Measurements from ENCODE around the gene ANKRD45.
"Not testable (repeated sequence)": the region's sequence is repeated elsewhere in the genome, so short reads cannot be mapped to it uniquely, and the experiment has no call there.

Gene ANKRD45

DNA sequence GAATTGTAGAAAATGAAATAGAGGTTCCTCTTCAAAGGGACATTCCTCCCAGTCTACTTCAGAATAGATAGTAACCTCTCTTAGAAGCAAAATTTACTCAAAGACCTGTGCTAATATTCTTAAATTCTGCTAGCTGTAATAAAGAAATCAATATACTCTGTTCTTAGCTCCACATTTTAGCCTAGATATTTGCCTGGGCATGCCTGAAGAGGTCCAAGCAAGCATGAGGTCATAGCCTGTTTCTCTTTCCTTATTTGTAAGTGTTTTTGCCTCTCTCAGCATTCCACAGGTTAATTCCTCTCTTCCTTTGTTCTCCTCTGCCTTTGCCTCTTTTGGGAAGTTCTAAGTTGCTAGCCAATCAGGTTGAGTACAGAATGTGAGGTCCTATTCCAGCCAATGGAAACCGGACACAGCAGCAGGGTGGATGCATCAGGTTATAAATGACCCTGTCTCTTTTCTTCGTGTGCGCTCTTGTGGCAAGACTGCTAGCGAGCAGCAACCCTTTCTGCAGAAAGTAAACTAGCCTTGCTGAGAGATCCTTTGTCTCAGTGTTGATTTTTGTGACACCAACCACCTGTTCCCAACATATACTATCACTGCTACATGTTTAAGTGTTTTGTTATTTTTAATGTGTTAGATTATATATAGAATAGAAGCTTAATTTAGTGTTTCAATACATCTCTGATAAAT lies 27.1 kb downstream of the ANKRD45 start:
- not testable (repeated sequence) for DNase-seq (ENCODE audit: low spot score)

DNA sequence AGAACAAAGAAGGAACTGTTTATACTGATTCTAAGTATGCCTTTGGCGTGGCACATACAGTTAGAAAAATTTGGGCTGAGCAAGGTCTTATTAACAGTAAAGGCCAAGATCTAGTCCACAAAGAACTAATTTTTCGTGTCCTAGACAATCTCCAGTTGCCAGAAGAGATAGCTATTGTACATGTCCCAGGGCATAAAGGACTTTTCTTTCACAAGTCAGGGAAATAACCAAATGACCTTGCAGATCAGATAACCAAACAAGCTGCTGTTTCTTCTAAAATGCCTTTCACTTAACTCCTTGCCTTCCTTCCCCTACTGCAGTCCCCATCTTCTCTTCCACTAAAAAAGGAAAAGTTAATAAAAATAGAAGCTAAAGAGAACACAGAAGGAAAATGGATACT lies 30.5 kb downstream of the ANKRD45 start:
- no peak for DNase-seq (ENCODE audit: low spot score)

DNA sequence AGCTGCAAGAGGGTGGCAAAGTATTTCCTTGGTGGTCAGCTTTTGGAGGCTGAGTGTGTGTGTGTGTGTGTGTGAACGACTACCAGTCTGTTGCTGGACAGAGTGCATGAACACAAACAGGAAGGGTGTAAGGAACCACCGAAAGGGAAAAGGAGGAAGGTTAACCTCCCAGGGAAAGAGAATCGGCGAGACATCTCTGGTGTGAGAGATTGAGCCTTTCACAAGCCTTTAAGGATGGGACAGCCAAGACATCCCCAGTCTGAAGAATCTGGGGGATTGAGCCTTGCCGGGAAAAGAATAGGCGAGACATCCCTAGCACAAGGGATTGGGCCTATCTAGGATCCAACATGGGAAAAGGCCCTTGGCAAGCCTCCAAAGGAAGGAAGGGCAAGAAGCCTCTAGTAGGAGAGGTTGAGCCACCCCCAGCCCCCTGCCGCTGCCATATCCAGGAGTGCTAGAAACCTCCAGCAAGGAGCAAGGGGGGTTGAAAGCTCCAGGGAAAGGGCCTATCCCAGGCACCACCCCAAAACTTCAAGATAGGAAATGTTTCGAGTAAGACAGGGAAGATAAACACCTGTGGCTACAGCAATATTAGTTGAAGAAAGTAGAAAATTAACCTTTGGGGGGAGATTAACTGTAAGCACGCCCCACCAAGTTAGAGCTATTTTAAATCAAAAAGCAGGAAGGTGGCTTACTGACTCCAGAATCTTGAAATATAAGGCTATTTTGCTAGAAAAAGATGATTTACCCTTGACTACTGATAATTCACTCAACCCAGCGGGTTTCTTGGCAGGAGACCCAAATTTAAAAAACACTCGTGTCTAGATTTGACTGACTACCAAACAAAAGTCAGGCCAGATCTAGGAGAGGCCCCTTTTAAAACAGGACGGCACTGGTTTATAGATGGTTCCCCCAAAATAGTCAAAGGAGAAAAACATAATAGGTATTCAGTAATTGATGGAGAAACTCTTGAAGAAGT lies 31.3 kb downstream of the ANKRD45 start:
- DNase-seq (ENCODE audit: low spot score): no peak

DNA sequence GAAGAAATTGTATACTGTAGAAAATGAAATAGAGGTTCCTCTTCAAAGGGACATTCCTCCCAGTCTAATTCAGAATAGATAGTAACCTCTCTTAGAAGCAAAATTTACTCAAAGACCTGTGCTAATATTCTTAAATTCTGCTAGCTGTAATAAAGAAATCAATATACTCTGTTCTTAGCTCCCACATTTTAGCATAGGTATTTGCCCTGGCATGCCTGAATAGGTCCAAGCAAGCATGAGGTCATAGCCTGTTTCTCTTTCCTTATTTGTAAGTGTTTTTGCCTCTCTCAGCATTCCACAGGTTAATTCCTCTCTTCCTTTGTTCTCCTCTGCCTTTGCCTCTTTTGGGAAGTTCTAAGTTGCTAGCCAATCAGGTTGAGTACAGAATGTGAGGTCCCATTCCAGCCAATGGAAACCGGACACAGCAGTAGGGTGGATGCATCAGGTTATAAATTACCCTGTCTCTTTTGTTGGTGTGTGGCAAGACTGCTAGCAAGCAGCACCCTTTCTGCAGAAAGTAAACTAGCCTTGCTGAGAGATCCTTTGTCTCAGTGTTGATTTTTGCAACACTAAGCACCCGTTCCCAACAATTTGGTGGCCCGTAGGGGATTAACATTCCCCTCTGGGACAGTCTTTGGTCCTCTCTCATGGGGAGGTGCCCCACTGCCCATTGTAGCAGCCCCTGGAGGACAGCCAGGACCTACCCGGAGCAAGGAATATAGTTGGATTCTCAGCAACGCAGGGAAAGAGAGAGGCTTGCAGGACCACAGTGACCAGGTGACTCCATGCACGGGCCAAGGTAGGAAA lies 32.2 kb downstream of the ANKRD45 start:
- not testable (repeated sequence) for DNase-seq (ENCODE audit: low spot score)

DNA sequence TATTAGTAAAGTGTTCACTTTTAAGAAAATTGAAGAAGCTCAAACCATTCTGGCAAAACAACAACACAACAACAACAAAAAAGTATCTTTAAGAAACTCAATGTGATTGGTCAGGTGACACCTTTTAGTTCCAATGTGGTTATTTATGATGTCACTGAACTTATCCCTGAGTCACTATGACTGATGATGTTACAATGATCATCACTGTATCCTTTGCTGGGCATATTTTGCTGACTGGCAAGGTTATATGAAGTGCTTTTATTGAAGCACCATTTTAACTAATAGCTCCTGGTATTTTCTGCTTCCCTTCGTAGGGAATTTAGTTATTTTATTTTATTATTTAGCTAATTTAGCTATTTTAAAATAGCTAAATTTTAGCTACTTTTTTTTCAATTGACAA lies 34.5 kb downstream of the ANKRD45 start, which contains the start of gene TEX50:
TSS of gene TEX50 (plus strand) at position 223 of the 400 bp plus-strand sequence. CDS start 184 bp downstream, outside the sequence.
- no peak for DNase-seq (ENCODE audit: low spot score)

DNA sequence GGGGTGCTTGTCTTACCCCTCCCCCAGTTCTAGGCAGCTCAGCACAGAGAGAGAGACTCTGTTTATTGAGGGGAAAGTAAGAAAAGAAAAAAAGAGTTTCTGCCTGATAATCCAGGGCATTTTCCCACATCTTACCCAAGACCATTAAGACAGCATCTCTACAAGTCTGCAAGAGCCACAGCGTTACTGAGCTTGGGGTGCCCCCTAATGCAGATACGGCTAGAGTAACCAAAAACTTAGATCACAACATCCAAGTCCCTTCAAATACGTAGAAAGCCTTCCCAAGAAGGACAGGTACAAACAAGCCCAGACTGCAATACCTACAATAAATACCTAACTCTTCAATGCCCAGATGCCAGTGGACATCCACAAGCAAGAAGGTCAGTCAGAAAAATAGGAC lies 40.8 kb downstream of the ANKRD45 start:
- no peak for DNase-seq (ENCODE audit: low spot score)

DNA sequence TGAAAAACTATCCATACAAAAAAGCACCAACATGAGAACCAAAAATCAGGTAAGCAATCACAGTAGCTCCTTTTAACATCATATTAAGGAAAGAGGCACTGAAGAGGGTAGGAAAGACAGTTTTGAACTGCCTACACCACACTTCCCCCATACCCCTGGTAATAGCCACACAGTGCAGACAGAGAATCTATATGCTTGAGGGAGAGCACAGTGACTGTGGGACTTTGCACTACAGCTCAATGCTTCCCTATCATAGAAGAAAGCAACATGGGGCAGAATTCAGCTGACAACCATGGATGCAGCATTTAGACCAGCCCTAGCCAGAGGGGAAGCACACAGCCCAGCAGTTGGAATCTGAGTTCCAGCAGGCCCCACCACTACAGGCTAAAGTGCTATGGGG lies 42.4 kb downstream of the ANKRD45 start:
- no peak for DNase-seq (ENCODE audit: low spot score)

DNA sequence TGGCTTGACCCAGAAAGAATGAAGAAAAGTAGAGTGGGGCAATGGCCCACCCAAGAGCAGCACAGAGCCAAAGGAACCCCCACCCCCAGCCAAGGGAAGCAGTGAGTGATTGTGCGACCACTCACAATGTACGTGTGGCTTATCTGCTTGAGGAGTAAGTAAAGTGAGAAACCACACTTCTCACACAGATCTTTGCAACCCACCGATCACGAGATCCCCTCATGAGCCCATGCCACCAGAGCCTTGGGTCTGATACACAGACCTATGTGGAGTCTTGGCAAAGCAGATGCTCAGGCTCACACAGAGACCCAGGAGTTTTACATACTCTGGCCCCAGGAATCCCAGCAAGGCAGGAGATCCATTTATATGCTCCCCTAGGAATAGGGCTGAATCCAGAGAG lies 52.8 kb downstream of the ANKRD45 start:
- no peak for DNase-seq (ENCODE audit: low spot score)

DNA sequence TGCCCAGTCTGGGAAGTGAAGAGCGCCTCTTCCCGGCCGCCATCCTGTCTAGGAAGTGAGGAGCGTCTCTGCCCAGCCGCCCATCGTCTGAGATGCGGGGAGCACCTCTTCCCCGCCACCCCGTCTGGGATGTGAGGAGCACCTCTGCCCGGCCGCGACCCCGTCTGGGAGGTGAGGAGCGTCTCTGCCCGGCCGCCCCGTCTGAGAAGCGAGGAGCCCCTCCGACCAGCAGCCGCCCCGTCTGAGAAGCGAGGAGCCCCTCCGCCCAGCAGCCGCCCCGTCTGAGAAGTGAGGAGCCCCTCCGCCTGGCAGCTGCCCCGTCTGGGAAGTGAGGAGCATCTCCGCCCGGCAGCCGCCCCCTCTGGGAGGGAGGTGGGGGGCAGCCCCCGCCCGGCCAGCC lies 56.6 kb downstream of the ANKRD45 start:
- not testable (repeated sequence) for DNase-seq (ENCODE audit: low spot score)

DNA sequence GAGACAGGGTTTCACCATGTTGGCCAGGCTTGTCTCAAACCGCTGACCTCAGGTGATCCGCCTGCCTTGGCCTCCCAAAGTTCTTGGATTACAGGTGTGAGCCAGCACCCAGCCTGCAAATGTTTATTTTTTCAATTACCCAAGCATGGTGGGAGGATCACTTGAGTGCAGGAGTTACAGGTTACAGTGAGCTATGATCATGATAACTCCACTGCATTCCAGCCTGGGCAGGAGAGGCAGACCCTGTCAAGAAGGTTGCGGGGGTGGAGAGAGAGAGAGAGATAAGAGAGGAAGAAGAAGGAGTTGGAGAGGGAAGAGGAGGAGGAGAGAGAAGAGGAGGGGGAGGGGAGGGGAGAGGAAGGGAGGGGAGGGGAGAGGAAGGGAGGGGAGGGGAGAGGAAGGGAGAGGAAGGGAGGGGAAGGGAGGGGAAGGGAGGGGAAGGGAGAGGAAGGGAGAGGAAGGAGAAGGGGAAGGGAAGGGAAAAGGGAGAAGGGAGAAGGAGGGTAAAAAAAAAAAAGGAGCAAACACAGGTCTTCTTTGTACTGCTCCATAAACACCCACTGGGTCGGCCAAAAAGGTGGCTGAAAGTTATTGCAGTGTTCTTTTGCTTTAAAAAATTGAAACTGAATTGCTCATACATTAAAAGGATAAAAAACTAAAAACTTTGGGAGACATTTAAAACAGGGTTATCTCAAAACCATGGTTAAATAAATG lies 61.0 kb downstream of the ANKRD45 start:
- no peak for DNase-seq (ENCODE audit: low spot score)

DNA sequence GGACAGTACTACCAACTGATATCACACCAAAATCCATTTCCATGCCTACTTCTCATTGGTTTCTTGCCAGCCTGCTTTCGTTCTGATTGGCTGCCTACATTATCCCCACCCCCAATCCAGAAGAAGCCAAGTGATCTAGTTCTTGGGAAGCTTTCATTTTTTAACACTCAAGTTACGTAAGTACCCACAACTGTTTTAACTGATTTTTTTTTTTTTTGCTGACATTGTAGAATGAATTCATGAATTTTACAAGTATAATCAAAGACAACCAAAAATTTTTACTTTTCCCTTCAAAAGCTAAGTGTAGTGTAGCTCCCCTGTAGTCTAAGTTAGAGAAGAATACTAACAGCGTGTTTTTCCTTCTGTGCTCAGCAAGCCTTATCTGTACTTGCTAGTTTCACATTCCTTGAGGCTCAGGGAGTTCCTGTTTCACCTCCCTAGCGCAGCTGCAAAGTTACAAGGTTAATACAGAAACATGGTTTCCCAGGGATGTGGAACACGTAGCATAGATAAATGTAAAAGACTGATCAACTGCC lies 66.5 kb downstream of the ANKRD45 start, which contains the start of gene SLC9C2:
TSS of gene SLC9C2 (minus strand) at position 17 of the 536 bp plus-strand sequence. CDS start 1,296 bp downstream, outside the sequence.
- peak; percentile 32 for DNase-seq (ENCODE audit: low spot score)

DNA sequence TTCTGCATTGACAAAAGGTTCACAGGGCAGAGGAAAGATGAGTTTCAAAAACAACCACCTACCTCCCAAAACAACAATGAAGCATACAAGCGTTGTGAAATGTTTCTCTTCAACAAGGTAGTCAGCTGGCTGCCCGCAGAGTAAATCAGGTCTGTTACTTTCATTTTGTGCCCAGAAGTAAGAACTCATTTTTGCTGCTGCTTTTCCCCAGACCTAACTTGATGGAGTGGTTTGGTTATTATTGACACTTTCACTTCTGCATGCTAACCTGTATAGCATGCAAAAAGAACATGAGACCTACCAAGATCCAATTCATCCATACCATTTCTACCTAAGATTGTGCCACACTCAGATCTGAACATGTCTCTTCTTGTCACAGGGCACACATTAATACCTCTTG lies 68.1 kb downstream of the ANKRD45 start:
- no peak for DNase-seq (ENCODE audit: low spot score)

DNA sequence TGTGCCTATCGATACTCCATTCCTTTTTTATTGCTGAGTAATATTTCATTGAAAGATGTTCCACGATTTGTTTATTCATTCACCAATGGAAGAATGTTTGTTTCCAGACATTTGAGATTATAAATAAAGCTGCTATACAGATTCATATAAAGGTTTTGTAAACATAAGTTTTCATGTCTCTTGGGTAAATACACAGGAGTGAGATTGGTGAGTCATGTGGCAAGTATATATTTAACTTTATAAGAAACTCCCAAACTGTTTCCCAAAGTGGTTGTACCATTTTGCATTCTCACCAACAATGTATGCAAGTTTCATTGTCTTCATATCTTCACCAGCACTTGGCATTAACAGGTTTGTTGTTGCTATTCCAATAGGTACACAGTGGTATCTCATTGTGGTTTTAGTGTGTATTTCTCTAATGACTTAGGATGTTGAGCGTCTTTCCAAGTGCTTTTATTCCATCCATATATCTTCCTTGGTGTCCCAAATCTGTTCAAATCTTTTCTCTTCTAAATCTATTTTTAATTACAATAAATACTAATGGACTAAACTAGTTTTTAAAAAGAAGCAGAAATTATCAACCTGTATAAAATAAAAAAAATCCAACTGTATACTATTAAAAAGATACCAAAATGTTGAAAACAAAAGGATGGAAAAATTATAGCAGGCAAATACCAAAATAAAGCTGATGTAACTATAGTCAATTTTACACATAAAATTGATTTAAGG lies 73.4 kb downstream of the ANKRD45 start:
- no peak for DNase-seq (ENCODE audit: low spot score)

DNA sequence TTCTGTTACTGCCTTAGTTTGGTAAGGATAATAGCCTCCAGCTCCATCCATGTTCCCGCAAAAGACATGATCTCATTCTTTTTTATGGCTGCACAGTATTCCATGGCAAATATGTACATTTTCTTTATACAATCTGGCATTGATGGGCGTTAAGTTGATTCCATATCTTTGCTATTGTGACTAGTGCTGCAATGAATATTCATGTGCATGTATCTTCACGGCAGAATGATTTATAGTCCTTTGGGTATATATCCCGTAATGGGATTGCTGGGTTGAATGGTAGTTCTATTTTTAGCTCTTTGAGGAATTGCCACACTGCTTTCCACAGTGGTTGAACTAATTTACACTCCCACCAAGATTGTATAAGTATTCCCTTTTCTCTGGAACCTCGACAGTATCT lies 78.5 kb downstream of the ANKRD45 start:
- DNase-seq (ENCODE audit: low spot score): not testable (repeated sequence)

DNA sequence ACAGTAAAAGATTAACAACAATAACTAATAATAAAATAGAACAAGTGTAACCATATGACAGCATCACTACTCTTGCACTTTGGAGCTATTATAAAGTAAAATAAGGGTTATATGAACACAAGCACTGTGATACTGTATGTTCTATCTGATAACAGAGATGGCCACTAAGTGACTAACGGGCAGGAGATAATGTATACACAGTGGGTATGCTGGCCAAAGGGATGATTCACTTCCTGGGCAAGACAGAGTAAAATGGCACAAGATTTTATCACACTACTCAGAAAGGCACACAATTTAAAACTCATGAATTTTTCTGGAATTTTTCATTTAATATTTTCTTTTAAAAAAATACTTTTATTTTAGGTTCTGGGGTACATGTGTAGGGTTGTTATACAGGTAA lies 79.1 kb downstream of the ANKRD45 start:
- DNase-seq (ENCODE audit: low spot score): no peak

DNA sequence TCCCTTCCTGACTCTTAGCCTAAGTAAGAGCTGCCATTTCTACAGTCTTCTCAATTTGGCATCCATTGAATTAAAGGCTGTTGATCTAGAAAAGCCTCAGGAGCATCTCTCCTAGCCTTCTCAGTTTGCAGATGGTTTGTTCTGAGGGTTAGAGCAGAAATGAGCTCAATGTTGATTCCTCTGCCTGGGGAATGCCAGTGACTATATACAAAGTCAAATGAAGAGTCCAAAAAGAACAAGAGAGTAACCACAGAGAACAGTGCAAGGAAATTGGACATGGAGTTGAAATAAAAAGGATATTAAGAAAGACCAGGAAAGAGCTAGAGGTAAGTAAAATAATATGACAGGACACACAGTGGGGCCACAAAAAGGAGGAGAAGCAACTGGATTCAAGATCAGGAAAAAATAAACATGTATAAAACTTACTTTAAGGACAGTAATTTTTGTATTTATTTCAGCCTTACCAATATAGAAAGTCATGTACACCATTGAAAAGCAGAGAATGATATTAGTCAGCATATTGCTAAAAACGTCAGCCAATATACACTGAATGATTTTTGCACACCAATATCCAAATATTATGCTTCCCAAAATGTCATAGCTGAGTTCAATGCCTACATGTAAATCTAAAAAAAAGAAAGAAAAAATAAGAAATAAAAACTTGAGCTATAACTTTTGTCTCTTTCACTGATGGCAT lies 88.1 kb downstream of the ANKRD45 start:
- DNase-seq (ENCODE audit: low spot score): no peak

DNA sequence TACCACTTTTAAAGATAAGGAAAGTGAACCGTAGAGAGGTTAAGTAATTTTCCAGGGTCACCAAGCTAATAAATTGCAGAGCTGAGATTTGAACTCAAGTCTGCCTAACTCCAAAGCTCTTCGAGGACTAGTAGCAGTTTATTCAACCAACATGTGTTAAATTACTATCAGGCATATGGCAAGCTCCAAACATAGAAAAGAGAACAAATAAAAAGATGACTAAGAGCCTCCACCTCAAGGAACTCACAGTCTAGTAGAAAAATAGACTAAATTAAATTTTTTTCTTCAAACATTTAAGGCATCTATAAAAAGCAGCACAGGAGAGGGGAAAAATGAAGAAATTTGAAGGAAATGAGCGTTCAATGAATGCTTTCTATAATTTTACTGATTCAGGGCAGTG lies 89.0 kb downstream of the ANKRD45 start:
- no peak for DNase-seq (ENCODE audit: low spot score)

DNA sequence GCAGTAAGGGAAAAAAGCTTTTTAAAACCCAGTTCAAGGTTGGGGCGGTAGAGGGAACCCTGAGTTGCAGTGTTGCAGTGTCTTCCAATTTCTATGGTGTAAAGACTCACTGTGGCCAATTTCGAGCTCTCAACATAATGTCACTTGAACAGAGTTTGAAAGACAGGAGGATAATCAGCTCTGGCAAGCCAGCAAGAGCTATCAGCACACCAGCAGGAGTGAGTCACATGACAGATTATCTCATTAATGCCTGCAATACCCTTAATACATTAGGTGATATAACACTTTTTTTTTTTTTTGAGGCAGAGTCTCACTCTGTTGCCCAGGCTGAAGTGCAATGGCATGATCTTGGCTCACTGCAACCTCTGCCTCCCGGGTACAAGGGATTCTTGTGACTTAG lies 89.6 kb downstream of the ANKRD45 start:
- DNase-seq (ENCODE audit: low spot score): no peak

DNA sequence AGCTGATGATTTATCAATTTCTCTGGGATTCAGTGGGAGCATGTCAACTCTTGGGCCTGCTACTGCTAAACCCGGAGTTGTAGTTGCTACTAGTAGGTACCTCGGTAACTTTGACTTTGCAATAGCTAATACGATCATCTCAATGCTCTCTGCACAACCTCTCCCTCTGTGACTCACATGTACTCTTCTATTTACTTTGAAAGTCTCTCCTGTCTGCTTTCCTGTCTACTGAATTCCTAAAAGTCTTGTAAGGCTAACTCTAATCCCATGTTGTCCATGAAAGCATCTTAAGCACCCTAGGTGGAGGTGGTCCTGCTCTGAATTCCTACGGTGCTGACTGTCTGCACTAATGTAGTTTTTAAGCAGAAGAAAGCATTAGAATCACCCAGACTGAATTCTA lies 96.1 kb downstream of the ANKRD45 start:
- DNase-seq (ENCODE audit: low spot score): no peak
